Choroid plexus epithelial cell (primary cell): ENCODE results near the gene NRGN.
"Not testable (repeated sequence)": the region's sequence is repeated elsewhere in the genome, so short reads cannot be mapped to it uniquely, and the experiment has no call there.

Experiments
- DNase-seq: peaks from one replicate; pipeline ENCODE4 v3.0.0-alpha.2; 2010; ENCODE audit warnings: low read depth
- H3K4me3 ChIP-seq: 2 replicates; pipeline ENCODE4 v1.5.1; 2011; ENCODE audit warnings: low read depth, mild to moderate bottlenecking, control low read depth, low read length, moderate library complexity
- TF ChIP-seq, protein P1 (sequence below): conservative IDR thresholded peaks from 2 replicates; pipeline ENCODE4 v1.5.1; 2011; ENCODE audit warnings: low read depth, mild to moderate bottlenecking, control low read depth, inconsistent platforms, low read length, moderate library complexity

The NRGN gene

DNA sequence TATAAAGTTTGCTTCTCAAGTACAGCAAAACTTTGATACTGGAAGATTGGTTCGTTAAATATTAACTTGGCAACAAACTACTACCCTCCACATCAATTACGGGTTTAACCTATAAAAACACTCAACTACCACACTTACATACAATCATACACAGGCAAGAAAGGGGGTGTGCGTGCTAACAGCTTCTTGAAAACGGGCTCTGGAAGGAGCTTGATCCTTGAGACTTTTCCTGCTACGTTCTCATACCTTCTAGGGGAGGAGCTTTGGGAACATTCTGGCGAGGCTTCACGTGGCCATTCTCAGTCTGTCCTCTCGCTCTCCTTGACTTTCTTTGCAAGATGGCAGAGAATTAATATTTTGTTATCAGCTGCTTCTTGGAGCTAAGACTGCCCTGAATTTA, 29.2 kb downstream of the NRGN start:
- DNase-seq: no peak
- TF ChIP-seq, protein P1, sequence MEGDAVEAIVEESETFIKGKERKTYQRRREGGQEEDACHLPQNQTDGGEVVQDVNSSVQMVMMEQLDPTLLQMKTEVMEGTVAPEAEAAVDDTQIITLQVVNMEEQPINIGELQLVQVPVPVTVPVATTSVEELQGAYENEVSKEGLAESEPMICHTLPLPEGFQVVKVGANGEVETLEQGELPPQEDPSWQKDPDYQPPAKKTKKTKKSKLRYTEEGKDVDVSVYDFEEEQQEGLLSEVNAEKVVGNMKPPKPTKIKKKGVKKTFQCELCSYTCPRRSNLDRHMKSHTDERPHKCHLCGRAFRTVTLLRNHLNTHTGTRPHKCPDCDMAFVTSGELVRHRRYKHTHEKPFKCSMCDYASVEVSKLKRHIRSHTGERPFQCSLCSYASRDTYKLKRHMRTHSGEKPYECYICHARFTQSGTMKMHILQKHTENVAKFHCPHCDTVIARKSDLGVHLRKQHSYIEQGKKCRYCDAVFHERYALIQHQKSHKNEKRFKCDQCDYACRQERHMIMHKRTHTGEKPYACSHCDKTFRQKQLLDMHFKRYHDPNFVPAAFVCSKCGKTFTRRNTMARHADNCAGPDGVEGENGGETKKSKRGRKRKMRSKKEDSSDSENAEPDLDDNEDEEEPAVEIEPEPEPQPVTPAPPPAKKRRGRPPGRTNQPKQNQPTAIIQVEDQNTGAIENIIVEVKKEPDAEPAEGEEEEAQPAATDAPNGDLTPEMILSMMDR: no peak
- no peak overlapping the region for H3K4me3 ChIP-seq

DNA sequence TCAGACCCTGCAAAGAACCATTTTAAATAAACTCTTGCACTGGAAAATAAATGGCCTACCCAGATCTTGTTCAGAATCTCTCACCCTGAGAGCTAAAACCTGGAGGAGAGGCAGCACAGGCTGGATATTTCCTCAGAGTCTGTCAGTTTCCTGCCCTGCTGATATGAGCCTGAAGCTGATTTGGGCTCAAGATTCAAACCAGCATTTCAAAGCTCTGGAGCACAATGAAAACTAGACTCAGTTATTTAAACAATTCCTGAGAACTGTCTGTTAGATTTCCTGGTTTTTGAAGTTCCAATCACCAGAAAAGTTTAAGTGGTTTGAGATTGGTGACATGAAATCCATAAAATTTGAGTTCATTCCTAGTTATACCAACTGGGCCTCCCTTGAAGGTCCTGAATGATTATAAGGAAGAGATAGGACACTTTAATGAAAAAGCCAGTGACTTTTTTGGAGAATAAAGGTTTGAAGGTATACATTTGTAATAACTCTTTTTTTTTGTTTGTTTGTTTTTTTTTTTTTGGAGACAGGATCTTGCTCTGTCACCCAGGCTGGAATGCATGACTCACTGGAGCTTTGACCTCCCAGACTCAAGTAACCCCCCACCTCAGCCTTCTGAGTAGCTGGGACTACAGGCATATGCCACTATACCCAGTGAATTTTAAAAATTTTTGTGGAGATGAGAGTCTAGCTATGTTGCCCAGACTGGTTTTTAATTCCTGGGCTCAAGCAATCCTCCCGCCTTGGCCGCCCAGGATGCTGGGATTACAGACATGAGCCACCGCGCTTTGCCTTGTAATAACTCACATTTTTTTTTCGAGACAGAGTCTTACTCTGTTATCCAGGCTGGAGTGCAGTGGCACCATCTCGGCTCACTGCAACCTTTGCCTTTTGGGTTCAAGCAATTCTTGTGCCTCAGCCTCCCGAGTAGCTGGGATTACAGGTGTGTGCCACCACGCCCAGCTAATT, 30.3 kb downstream of the NRGN start:
- peak; percentile 72 for DNase-seq
- TF ChIP-seq, protein P1: no peak
- H3K4me3 ChIP-seq: no peak overlapping the region

GRCh38 chr11:124770959-124771358, 31.2 kb downstream of the NRGN start:
- not testable (repeated sequence) for H3K4me3 ChIP-seq, DNase-seq

DNA sequence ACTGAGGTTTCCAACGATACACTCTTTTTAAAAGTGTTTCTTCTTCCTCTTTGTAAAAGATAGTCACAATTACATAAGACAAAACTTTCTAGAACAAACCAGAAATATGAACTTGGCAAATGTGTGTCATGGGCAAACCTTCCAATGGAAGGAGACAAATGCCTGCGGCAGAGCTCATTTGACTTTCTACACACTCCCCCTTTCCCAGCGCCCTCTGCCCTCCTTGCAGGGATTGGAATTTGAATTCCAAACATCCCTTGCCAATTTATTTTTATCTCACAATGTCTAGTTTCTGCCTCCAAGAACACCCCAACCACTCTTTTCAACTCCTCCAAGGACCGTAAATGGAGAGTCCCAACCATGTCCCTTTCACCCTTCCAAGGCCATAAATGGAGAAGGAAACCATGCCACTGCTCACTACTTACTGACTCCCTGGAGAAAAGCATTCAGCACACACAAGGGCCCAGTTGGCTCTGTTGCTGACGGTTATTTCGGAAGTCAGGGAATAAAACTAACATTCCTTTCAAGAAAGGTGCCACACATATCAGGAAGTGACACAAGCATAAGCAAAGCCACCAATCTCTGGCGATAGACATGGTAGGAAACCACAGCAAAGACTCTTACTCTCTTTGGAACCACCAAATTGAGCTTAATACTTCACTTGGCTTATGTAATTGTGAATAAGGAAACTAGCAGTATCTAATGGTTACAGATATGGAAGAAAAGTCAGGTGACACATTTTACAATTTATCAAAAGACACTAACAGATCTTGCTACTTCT, 37.3 kb downstream of the NRGN start:
- no peak overlapping the region for H3K4me3 ChIP-seq
- DNase-seq: no peak
- TF ChIP-seq, protein P1: no peak

- no peak overlapping the region for H3K4me3 ChIP-seq
- DNase-seq: no peak
- TF ChIP-seq, protein P1: peak; percentile 43
Observed at GRCh38 chr11:124778281-124778680, 38.5 kb downstream of the NRGN start.

- DNase-seq: no peak
- TF ChIP-seq, protein P1: no peak
- no peak overlapping the region for H3K4me3 ChIP-seq
Observed at GRCh38 chr11:124779568-124779967, 39.8 kb downstream of the NRGN start.

- no peak for DNase-seq
- TF ChIP-seq, protein P1: no peak
- no peak overlapping the region for H3K4me3 ChIP-seq
Observed at GRCh38 chr11:124783002-124783401, 43.3 kb downstream of the NRGN start.
